H7 (cell line): ENCODE data around the gene HEATR5B. TPM values are rescaled to one million over a fixed set of nuclear protein-coding genes. Genes with fewer than 3 reads are reported as not detected.
"Not testable (repeated sequence)": the region's sequence is repeated elsewhere in the genome, so short reads cannot be mapped to it uniquely, and the experiment has no call there.

Experiments
- DNase-seq: peaks from one replicate; pipeline ENCODE4 v3.0.0; 2012
- H3K27me3 ChIP-seq: 2 replicates; pipeline ENCODE4 v1.6.0; 2011; ENCODE audit warnings: mild to moderate bottlenecking, low read length; ENCODE audit not compliant: control insufficient read depth, insufficient read depth
- H3K36me3 ChIP-seq: replicated peaks from 2 replicates; pipeline ENCODE4 v1.5.1; 2011; ENCODE audit warnings: low read length; ENCODE audit not compliant: control insufficient read depth, insufficient read depth
- H3K4me3 ChIP-seq: 2 replicates; pipeline ENCODE4 v1.5.1; 2011; ENCODE audit warnings: low read depth, mild to moderate bottlenecking, control low read depth, low read length, moderate library complexity; ENCODE audit not compliant: insufficient read depth
- total RNA-seq: library from RNA; depleted of rRNA; stranded (reverse); fragments of >200 nt; shearing (Covaris generic); gene quantifications from 2 replicates; pipeline ENCODE4 v1.2.3, GENCODE V29; 2014

The HEATR5B gene
- total RNA-seq, 1 experiment from 2014 or later = 10.5 TPM

GRCh38 chr2:37029758-37030157, 54.4 kb downstream of the HEATR5B start:
- no peaks in the 10 kb centered on the region for H3K36me3 ChIP-seq
- DNase-seq = no peak
- H3K4me3 ChIP-seq = no peak overlapping the region
- no peaks in the 10 kb centered on the region for H3K27me3 ChIP-seq

GRCh38 chr2:37026050-37026449, 58.1 kb downstream of the HEATR5B start:
- DNase-seq = peak; percentile 28
- Histone ChIP-seq H3K4me3 (no peak overlapping the region), H3K36me3 (no peaks in the 10 kb centered on the region), H3K27me3 (no peaks in the 10 kb centered on the region)

- Histone ChIP-seq H3K36me3 (no peaks in the 10 kb centered on the region), H3K27me3 (no peaks in the 10 kb centered on the region), H3K4me3 (no peak overlapping the region)
- DNase-seq = no peak
These were observed 63.0 kb downstream of the HEATR5B start for GRCh38 chr2:37020887-37021796.

- DNase-seq = no peak
- Histone ChIP-seq H3K36me3 (no peaks in the 10 kb centered on the region), H3K27me3 (no peaks in the 10 kb centered on the region), H3K4me3 (no peak overlapping the region)
These were observed 63.8 kb downstream of the HEATR5B start for GRCh38 chr2:37020212-37020886.

GRCh38 chr2:37013315-37013641, 70.9 kb downstream of the HEATR5B start:
- no peak overlapping the region for H3K4me3 ChIP-seq
- H3K36me3 ChIP-seq = 0 out of 2 replicates have a peak, but pooled peaks cover 2% of the 10 kb centered on the region
- no peak for DNase-seq
- H3K27me3 ChIP-seq = no peaks in the 10 kb centered on the region

GRCh38 chr2:37011130-37011529, 73.0 kb downstream of the HEATR5B start:
- 0 out of 2 replicates have a peak, but pooled peaks cover 2% of the 10 kb centered on the region for H3K36me3 ChIP-seq

GRCh38 chr2:37005118-37005868, 78.9 kb downstream of the HEATR5B start:
- peaks cover 3% of the 10 kb centered on the region for H3K36me3 ChIP-seq
- no peaks in the 10 kb centered on the region for H3K27me3 ChIP-seq
- no peak overlapping the region for H3K4me3 ChIP-seq
- DNase-seq = peak; percentile 20

More at GRCh38 chr2:37011130-37011529, 73.0 kb downstream of the HEATR5B start:
- H3K27me3 ChIP-seq = no peaks in the 10 kb centered on the region
- no peak overlapping the region for H3K4me3 ChIP-seq
- DNase-seq = no peak

GRCh38 chr2:37000988-37001556, 83.1 kb downstream of the HEATR5B start:
- H3K36me3 ChIP-seq = peaks cover 3% of the 10 kb centered on the region

GRCh38 chr2:37000318-37000717, 83.9 kb downstream of the HEATR5B start:
- Histone ChIP-seq H3K27me3 (no peaks in the 10 kb centered on the region), H3K4me3 (no peak overlapping the region), H3K36me3 (peaks cover 3% of the 10 kb centered on the region)
- no peak for DNase-seq

More at GRCh38 chr2:37000988-37001556, 83.1 kb downstream of the HEATR5B start:
- Histone ChIP-seq H3K4me3 (no peak overlapping the region), H3K27me3 (no peaks in the 10 kb centered on the region)
- no peak for DNase-seq

GRCh38 chr2:36999416-36999815, 84.8 kb downstream of the HEATR5B start:
- DNase-seq, H3K36me3 ChIP-seq, H3K4me3 ChIP-seq, H3K27me3 ChIP-seq: not testable (repeated sequence)

- DNase-seq = no peak
- Histone ChIP-seq H3K36me3 (no peaks in the 10 kb centered on the region; the same call in 1 of the 2 replicates), H3K27me3 (no peaks in the 10 kb centered on the region), H3K4me3 (no peak overlapping the region)
These were observed 90.1 kb downstream of the HEATR5B start for GRCh38 chr2:36993841-36994620.

GRCh38 chr2:36988008-36988407, 96.2 kb downstream of the HEATR5B start:
- Histone ChIP-seq H3K4me3 (no peak overlapping the region), H3K27me3 (no peaks in the 10 kb centered on the region), H3K36me3 (no peaks in the 10 kb centered on the region)
- DNase-seq = no peak

- H3K4me3 ChIP-seq = no peak overlapping the region
- DNase-seq = no peak
- no peaks in the 10 kb centered on the region for H3K27me3 ChIP-seq
- no peaks in the 10 kb centered on the region for H3K36me3 ChIP-seq
These were observed 101.7 kb downstream of the HEATR5B start for GRCh38 chr2:36982467-36982866.

GRCh38 chr2:36981911-36982310, 102.3 kb downstream of the HEATR5B start:
- no peak for DNase-seq
- no peaks in the 10 kb centered on the region for H3K27me3 ChIP-seq
- no peaks in the 10 kb centered on the region for H3K36me3 ChIP-seq
- H3K4me3 ChIP-seq = no peak overlapping the region
